PC-3 (cell line): ENCODE results near the gene CPD. TPM values are rescaled to one million over a fixed set of nuclear protein-coding genes. Genes with fewer than 3 reads are reported as not detected.

Experiments
- ATAC-seq: fragments of 200-7000 bp; cut with Tn5 transposase; 2 replicates; pipeline ENCODE4 v1.9.1; 2020; ENCODE audit warnings: mild to moderate bottlenecking, moderate library complexity
- BruUV-seq: library from RNA; stranded (reverse); fragments of 400-500 nt; replicated peaks from 2 replicates; lab custom pipeline; 2021; lab: Mats Ljungman, UMichigan
- CTCF ChIA-PET: fragments of 300-600 bp; sonication (Branson Sonifier 250); formaldehyde crosslinking; loops from one replicate; lab custom pipeline; 2022; ENCODE audit warnings: antibody characterized with exemption; lab: Charles Lee
- POLR2A ChIA-PET: fragments of 300-600 bp; sonication (Branson Sonifier 250); formaldehyde crosslinking; loops from one replicate; lab custom pipeline; 2022; ENCODE audit warnings: antibody characterized with exemption; ENCODE audit not compliant: unreplicated experiment; lab: Charles Lee
- DNase-seq: peaks from one replicate; pipeline ENCODE4 v3.0.0-alpha.2; 2015
- H2AFZ ChIP-seq: fragments of 300-600 bp; sonication (generic); 2 replicates; pipeline ENCODE4 v1.6.0; 2016; ENCODE audit warnings: antibody characterized with exemption, low read length
- H3F3A ChIP-seq: fragments of 300-600 bp; sonication (generic); one replicate; pipeline ENCODE4 v1.6.0; 2017; ENCODE audit warnings: antibody characterized with exemption, low read length, control low read depth, mild to moderate bottlenecking; ENCODE audit not compliant: unreplicated experiment
- H3K27ac ChIP-seq: fragments of 300-600 bp; sonication (generic); 2 replicates; pipeline ENCODE4 v1.5.1; 2016; ENCODE audit warnings: mild to moderate bottlenecking, low read length
- H3K27me3 ChIP-seq: fragments of 300-600 bp; sonication (generic); 2 replicates; pipeline ENCODE4 v1.6.1; 2016; ENCODE audit warnings: low read length, mixed read lengths
- H3K36me3 ChIP-seq: fragments of 300-600 bp; sonication (generic); 2 replicates; pipeline ENCODE4 v1.6.1; 2016; ENCODE audit warnings: low read depth, mixed run types, low read length, mixed read lengths
- H3K4me1 ChIP-seq: fragments of 300-600 bp; sonication (generic); 2 replicates; pipeline ENCODE4 v1.5.1; 2016; ENCODE audit warnings: low read length; ENCODE audit not compliant: insufficient read depth
- H3K4me2 ChIP-seq: fragments of 300-600 bp; sonication (generic); 2 replicates; pipeline ENCODE4 v1.6.0; 2016; ENCODE audit warnings: low read length
- H3K4me3 ChIP-seq: fragments of 300-600 bp; sonication (generic); 2 replicates; pipeline ENCODE4 v1.5.1; 2016; ENCODE audit warnings: mild to moderate bottlenecking, low read length, mixed read lengths
- H3K79me2 ChIP-seq: fragments of 300-600 bp; sonication (generic); 2 replicates; pipeline ENCODE4 v1.6.1; 2017; ENCODE audit warnings: low read length, mixed read lengths
- H3K9ac ChIP-seq: fragments of 300-600 bp; sonication (generic); 2 replicates; pipeline ENCODE4 v1.6.0; 2016; ENCODE audit warnings: mild to moderate bottlenecking, low read length
- H3K9me2 ChIP-seq: fragments of 300-600 bp; sonication (generic); replicated peaks from 2 replicates; pipeline ENCODE4 v1.6.1; 2016; ENCODE audit warnings: mixed run types, low read length, mixed read lengths
- H3K9me3 ChIP-seq: fragments of 300-600 bp; sonication (generic); 2 replicates; pipeline ENCODE4 v1.6.1; 2016; ENCODE audit warnings: low read length, mixed read lengths
- H4K20me1 ChIP-seq: fragments of 300-600 bp; sonication (generic); 2 replicates; pipeline ENCODE4 v1.6.1; 2016; ENCODE audit warnings: low read length, mixed read lengths
- CTCF ChIP-seq: fragments of 300-600 bp; sonication (generic); conservative IDR thresholded peaks from 2 replicates; pipeline ENCODE4 v1.5.1; 2017; ENCODE audit warnings: antibody characterized with exemption, low read depth, mild to moderate bottlenecking, low read length
- EZH2 ChIP-seq: fragments of 300-600 bp; sonication (generic); IDR thresholded peaks from one replicate; pipeline ENCODE4 v1.6.1; 2017; ENCODE audit warnings: antibody characterized with exemption, mild to moderate bottlenecking, low read length; ENCODE audit not compliant: unreplicated experiment
- EZH2phosphoT487 ChIP-seq: fragments of 300-600 bp; sonication (generic); IDR thresholded peaks from 2 replicates; pipeline ENCODE4 v1.6.1; 2018; ENCODE audit warnings: mild to moderate bottlenecking, antibody characterized with exemption, low read length, borderline replicate concordance
- intact Hi-C: fragments of 100-400 bp; cut with micrococcal nuclease; formaldehyde crosslinking; loops from 2 replicates; pipeline ENCODE4 v1.9.0; 2023
- total RNA-seq: library from RNA; depleted of rRNA; stranded (reverse); fragments of >200 nt; gene quantifications from 2 replicates; pipeline ENCODE4 v1.2.3, GENCODE V29; 2014

The CPD gene
- total RNA-seq, 1 experiment from 2014 or later = 30.9 TPM

GRCh38 chr17:30483159-30483558 lies 104.4 kb downstream of the CPD start:
- H3K4me3 ChIP-seq = no peak overlapping the region
- ChIA-PET CTCF (no interaction called here), POLR2A (no interaction called here)
- intact Hi-C loops = no loop called here
- peaks cover 12% of the 10 kb centered on the region for H3K79me2 ChIP-seq
- H3K9ac ChIP-seq = no peak overlapping the region
- TF ChIP-seq EZH2phosphoT487 = no peak
- TF ChIP-seq CTCF = no peak
- no peak for TF ChIP-seq EZH2
- DNase-seq (no peak), ATAC-seq (no peak)
- H3F3A ChIP-seq = no peaks in the 10 kb centered on the region
- H4K20me1 ChIP-seq = no peaks in the 10 kb centered on the region
- no TSS peak for BruUV-seq
- H3K4me2 ChIP-seq = no peak overlapping the region
- no peaks in the 10 kb centered on the region for H3K27me3 ChIP-seq
- H3K36me3 ChIP-seq = peaks cover 31% of the 10 kb centered on the region
- no peak overlapping the region for H2AFZ ChIP-seq
- no peaks in the 10 kb centered on the region for H3K9me2 ChIP-seq
- H3K9me3 ChIP-seq = no peaks in the 10 kb centered on the region
- 0 out of 2 replicates have a peak, but pooled peaks cover 2% of the 10 kb centered on the region for H3K4me1 ChIP-seq
- no peak overlapping the region for H3K27ac ChIP-seq

GRCh38 chr17:30493780-30494179 lies 115.1 kb downstream of the CPD start:
- Histone ChIP-seq H3K9ac (no peak overlapping the region), H3F3A (no peaks in the 10 kb centered on the region), H4K20me1 (no peaks in the 10 kb centered on the region), H3K79me2 (no peaks in the 10 kb centered on the region), H3K4me1 (no peaks in the 10 kb centered on the region), H3K4me3 (no peak overlapping the region), H3K27ac (no peak overlapping the region), H3K9me3 (no peaks in the 10 kb centered on the region), H3K36me3 (peaks cover 38% of the 10 kb centered on the region; the same call in 1 of the 2 replicates), H3K9me2 (no peaks in the 10 kb centered on the region), H3K4me2 (no peak overlapping the region), H3K27me3 (no peaks in the 10 kb centered on the region), H2AFZ (no peak overlapping the region)
- ATAC-seq (no peak), DNase-seq (no peak)
- BruUV-seq = no TSS peak
- ChIA-PET POLR2A (no interaction called here), CTCF (no interaction called here)
- TF ChIP-seq EZH2phosphoT487 (no peak), EZH2 (no peak), CTCF (no peak)
- intact Hi-C loops = no loop called here

GRCh38 chr17:30495586-30495985 lies 116.9 kb downstream of the CPD start:
- intact Hi-C loops = no loop called here
- Histone ChIP-seq H3F3A (no peaks in the 10 kb centered on the region), H3K9me2 (no peaks in the 10 kb centered on the region), H2AFZ (no peak overlapping the region), H3K36me3 (peaks cover 31% of the 10 kb centered on the region; the same call in 1 of the 2 replicates), H3K9me3 (no peaks in the 10 kb centered on the region), H3K27ac (no peak overlapping the region), H3K27me3 (no peaks in the 10 kb centered on the region), H3K4me3 (no peak overlapping the region), H3K9ac (no peak overlapping the region), H3K4me1 (no peaks in the 10 kb centered on the region), H3K4me2 (no peak overlapping the region), H3K79me2 (no peaks in the 10 kb centered on the region), H4K20me1 (no peaks in the 10 kb centered on the region)
- CTCF ChIA-PET = no interaction called here
- ATAC-seq (no peak), DNase-seq (no peak)
- TF ChIP-seq EZH2phosphoT487 = no peak
- TF ChIP-seq CTCF = no peak
- no peak for TF ChIP-seq EZH2
- BruUV-seq = no TSS peak
- POLR2A ChIA-PET = no interaction called here
